Activated gamma-delta T cell (primary cell): Measurements from ENCODE around the gene RAD51B.

Source experiments
- DNase-seq: peaks from one replicate; lab custom pipeline; 2025; lab: John Stamatoyannopoulos, UW

The RAD51B gene

GRCh38 chr14:68669603-68670358 is 850.2 kb downstream of the RAD51B start:
- DNase-seq: no peak

- no peak for DNase-seq
These were observed 850.8 kb downstream of the RAD51B start for GRCh38 chr14:68670359-68670715.

- DNase-seq: no peak
These were observed 852.3 kb downstream of the RAD51B start for GRCh38 chr14:68671909-68672308.

GRCh38 chr14:68672609-68673285 is 853.2 kb downstream of the RAD51B start:
- DNase-seq: no peak

- no peak for DNase-seq
These were observed 853.9 kb downstream of the RAD51B start for GRCh38 chr14:68673464-68673863.

GRCh38 chr14:68674538-68675232 is 855.1 kb downstream of the RAD51B start:
- DNase-seq: no peak

- no peak for DNase-seq
These were observed 855.6 kb downstream of the RAD51B start for GRCh38 chr14:68675233-68675577.

- DNase-seq: no peak
These were observed 856.9 kb downstream of the RAD51B start for GRCh38 chr14:68676511-68676943.

- no peak for DNase-seq
These were observed 857.9 kb downstream of the RAD51B start for GRCh38 chr14:68677476-68677875.

- DNase-seq: no peak
These were observed 858.3 kb downstream of the RAD51B start for GRCh38 chr14:68677901-68678300.

- no peak for DNase-seq
These were observed 858.9 kb downstream of the RAD51B start for GRCh38 chr14:68678471-68678870.

GRCh38 chr14:68679301-68679700 is 859.7 kb downstream of the RAD51B start:
- DNase-seq: no peak

GRCh38 chr14:68679746-68680467 is 860.3 kb downstream of the RAD51B start:
- DNase-seq: no peak

GRCh38 chr14:68680541-68681051 is 861.0 kb downstream of the RAD51B start:
- DNase-seq: no peak

- no peak for DNase-seq
These were observed 861.9 kb downstream of the RAD51B start for GRCh38 chr14:68681256-68682011.

GRCh38 chr14:68682166-68683103 is 862.9 kb downstream of the RAD51B start:
- DNase-seq: no peak

GRCh38 chr14:68683326-68683725 is 863.7 kb downstream of the RAD51B start:
- no peak for DNase-seq

- no peak for DNase-seq
These were observed 865.2 kb downstream of the RAD51B start for GRCh38 chr14:68684466-68685418.
